ENCODE results near the gene SFXN5.
"Not testable (repeated sequence)": the region's sequence is repeated elsewhere in the genome, so short reads cannot be mapped to it uniquely, and the experiment has no call there.

SFXN5 gene

DNA sequence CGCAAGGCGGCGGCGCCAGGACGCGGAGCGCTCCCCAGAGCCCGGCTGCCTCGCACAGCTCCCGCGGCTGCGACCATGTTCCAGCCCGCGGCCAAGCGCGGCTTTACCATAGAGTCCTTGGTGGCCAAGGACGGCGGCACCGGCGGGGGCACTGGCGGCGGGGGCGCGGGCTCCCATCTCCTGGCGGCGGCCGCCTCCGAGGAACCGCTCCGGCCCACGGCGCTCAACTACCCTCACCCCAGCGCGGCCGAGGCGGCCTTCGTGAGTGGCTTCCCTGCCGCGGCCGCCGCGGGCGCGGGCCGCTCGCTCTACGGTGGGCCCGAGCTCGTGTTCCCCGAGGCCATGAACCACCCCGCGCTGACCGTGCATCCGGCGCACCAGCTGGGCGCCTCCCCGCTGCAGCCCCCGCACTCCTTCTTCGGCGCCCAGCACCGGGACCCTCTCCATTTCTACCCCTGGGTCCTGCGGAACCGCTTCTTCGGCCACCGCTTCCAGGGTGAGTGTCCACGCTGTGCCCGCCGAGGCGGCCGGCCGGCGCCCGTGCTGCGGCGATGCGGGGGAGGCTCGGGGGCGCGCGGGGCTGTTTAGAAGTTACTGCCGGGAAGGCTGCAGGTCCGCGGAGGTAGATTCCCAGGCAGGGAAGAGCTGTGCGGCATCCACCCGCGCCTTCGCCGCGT, 153.5 kb downstream of the SFXN5 start:
- no peak for DNase-seq

DNA sequence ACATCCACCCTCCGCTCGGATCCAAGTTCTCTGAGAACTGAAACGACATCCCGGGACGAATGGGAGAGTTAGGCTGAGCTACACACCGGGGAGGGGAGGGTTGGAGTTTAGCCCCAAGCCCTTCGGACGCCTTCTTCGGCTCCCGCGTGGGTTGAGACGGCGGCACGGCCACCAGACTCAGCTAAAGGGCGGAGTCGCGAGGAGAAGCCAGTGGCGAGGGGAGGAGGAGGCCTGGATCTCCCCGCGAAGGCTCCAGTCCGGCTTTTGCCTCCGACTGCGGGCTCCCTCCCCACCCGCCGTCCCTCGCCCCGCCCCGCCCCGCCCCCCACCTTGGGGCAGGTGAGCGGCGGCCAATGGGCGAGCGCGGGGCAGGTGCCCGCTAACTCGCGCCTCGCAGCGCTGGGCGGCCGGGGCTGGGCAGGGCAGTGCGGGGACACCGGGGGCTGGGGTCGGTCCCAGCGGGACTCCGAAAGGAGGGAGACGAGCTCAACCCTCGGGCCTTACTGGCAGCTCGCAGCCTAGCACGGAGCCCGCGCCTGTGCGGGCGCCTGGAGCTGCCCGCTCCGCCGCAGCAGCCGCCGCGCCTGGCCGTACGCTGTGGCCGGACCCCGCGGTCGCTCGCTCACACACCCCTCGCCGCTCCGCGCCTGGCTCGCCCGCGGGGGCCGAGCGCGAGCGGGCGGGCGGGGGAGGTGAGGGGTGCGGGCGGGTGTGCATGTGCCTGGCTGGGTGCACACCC, 154.2 kb downstream of the SFXN5 start, which contains the start of gene EMX1:
Gene EMX1 (plus strand): TSS at position 382 of the 739 bp plus-strand sequence. CDS start 334 bp downstream, at position 716.
- peak; percentile 27 for DNase-seq

DNA sequence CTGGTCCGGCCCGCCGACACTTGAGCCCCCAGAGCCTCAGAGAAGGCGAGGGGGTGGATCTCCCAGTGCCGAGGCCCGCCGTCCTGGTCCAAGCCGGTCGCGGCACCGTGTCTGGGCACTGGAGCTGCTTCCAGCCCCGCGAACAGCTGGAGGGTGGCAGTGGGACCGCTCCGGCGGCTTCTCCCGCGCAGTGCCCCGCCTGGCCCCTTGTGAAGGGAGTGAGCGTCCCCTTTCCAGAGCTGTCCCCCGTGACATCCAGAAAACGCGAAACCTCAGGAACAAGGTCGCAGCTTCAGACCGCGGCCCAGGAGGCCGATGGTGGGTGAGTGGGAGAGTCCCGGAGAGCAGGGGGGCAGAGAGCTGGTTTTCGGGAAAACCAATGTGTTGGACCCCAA, 154.8 kb downstream of the SFXN5 start:
- no peak for DNase-seq

DNA sequence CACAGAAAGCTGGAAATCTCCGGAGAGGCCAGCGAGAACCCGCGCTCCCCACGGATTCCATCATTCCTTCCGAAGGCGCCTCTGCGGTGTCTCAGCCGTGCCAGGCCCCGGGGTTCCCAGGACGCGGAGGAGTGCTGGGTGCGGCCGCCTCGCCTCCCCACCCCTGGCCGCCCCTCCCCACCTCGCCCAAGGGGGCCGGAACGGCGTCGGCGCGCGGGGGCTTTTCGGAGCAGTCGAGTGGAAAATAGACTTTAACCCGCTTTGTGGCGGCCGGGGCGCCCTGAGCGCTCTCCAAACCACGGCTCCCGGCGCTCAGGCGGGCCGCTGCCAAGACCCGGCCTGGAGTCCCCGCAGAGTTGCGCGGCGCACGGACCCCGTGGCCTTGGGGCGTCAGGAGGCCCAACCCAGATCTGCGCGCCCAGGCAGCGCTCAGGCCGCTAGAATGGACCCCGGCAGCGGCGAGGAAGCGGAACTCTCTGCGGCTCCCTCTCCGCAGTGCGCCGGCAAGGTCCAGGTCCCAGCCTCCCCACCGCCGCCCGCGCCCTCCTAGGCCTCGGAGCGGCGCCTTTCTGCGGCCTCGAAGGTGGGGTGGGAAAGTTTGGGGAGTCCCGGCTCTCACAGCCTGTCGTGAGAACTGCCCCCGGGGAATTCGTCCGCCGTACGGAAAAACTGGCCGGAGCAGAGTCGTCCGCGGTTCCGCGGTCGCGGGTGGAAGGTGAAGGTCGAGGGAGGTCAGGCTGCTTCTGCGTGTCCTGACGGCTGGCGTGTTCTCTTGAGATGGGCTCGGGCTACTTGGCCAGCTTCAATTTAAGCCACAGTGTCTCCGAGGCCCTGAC, 155.4 kb downstream of the SFXN5 start:
- no peak for DNase-seq

DNA sequence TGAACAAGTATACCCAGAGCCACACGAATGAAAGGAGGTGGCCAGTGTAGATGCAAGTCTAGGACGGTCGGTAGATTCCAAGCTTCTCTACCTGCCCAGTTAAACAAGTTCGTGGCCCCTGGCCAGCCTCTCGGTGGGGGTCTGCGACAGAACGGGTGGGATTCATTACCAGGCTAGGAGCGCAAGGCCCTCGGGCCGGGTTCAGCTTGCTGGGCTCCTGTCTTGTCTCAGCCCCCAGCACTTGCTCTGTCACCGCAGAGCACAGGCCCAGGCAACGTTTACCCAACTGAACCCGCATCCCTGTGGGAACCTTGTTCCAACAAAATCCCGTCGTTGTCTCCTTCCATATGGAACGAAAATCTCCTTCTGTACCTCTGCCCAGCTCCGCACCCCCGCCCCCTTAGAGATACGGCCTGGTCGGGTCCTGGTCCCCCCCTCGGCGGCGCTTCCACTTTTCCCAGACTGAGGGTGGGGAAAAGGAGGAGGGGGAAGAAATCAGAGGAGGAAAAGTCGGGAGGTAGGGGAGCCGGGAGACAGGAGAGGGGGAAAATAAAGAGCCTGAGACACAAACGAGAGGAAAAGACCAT, 156.1 kb downstream of the SFXN5 start:
- DNase-seq, result no peak

DNA sequence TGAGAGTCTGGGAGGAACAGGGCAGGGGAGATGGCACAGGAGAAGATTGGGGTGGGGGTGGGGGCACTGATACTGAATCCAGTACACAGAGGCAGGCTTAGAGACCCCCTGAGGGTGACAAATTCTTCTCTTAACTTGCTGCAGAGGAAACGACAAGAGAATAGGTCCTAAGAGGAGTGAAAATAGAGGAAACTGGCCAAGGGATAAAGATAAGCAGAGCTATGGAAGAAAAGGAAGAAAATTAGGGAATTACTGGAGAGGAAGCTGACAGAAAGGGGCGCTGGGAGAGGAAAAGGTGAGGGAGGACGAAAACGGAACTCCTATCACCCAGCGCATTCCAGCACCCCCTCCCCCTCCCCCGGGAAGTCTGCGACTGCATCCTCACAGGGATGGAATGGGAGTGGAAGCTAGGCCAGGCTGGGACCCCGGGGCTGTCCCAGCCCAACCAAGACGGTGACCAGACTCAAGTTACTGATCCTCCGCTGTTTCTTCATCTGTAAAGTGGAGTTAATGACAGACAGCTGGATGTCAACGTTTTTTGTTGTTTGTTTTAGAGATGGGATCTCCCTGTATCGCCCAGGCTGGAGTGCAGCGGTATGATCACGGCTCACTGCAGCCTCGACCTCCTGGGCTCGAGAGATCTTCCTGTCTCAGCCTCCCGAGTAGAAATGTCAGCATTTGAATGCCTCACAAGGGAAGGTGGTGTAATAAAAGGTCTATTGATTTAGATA, 156.8 kb downstream of the SFXN5 start:
- DNase-seq, result no peak

DNA sequence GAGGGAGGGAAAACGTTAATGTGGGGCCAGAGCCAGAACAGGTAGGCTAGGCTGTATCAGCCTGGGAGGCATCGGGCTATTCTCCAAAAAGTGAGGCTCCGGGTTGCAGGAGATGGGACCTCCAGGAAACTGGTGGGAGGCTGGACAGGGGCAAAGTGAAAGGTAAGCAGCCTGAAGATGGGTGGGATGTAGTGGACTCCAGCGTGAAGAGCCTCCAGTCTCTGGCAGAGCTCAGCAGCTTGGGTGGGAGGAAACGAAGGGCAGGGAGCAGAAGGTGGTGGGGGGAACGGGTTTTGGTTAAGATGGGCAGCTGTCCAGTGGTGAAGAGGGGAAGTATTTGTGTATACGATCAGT, 157.3 kb downstream of the SFXN5 start:
- no peak for DNase-seq

DNA sequence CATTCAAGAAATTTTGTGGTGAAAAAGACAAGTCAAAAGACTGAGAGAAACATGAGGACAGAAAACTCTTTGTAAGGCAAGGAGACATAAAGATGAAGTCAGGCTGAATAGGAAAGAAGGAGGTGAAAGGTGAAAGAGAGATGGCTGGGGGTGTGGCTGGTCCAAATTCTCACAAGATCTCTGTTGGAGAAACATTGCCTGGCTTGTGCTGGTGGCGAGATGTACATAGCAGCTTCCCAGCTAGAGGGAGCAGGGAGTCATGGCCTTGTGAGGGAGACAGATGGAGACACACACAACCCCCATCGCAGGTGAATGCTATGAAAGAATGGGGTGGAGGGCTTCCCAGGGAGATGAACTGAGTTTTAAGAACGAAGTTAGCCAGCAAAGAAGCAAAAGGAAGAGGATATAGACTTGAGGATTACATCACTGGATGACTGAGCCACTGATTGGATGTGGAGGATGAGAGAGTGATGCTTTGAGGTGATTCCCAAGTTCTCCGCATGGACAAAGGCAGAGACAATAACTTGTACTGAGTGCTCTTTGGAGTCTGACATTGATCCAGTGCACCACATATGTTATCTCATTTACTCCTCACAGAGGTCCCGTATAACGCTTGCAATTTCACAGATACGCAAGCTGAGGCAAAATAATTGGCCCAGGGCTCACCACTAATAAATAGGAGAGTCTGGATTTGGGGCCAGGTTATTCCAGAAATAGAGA, 157.9 kb downstream of the SFXN5 start:
- no peak for DNase-seq

DNA sequence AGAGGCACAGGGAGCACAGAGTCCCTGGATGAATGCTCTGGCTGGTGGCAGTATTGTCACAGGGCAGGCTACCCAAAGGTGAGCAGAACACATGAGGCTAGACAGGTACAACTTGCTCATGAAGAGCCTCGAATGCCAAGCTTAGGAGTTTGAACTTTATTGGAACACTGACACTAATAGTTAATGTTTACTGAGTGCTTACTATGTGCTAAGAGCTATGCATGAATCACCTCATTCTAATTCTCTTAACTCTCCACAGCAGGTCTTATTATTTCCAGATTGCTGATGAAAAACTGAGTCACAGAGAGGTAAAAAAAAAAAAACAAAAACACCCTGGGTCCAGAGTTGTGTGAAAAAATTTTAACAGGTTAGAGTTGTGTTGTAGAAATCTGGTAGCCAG, 160.3 kb downstream of the SFXN5 start:
- no peak for DNase-seq

DNA sequence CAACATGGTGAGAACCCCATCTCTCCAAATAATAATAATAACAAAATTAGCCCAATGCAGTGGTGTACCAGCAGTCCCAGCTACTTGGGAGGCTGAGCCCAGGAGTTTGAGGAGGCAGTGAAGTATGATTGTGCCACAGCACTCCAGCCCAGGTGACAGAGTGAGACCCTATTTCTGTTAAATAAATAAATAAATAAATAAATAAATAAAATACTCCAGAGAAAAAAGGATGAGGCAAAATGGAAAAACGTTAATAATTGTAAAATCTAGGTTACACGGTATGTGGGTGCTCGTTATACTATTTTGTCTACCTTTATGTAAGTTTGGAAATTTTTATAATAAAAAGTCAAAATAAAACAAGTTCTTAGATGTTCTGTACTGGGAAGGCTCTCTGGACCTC, 162.8 kb downstream of the SFXN5 start:
- no peak for DNase-seq

DNA sequence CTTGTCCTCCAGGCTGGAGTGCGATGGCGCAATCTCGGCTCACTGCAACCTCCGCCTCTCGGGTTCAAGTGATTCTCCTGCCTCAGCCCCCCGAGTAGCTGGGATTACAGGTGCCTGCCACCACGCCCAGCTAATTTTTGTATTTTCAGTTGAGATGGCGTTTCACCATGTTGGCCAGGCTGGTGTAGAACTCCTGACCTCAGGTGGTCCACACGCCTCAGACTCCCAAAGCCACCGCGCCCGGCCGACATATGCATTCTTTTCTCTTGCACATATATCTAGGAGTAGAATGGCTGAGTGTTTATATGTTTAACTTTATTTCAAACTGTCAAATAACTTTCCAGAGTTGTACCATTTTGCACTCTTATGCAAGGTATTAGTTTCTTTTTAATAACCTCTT, 164.1 kb downstream of the SFXN5 start:
- not testable (repeated sequence) for DNase-seq

DNA sequence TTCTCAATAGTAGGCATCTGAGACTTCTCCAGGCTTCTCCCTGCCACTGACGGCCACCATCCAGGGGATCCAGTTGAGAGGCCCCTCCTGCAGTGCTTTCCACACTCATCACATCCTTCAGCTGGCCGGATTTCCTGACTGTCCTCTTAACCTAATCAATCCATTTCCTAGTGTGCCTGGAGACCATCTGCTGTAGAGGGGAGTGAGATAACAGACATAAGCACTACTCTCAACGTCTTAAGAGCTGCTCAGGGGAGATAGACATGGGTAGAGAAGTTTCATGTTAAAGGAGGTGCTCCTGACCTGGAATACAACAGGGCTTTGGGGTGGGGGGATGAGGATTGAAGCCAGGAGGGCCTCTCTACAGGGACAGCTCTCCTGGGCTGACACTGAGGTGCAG, 170.1 kb downstream of the SFXN5 start:
- no peak for DNase-seq

DNA sequence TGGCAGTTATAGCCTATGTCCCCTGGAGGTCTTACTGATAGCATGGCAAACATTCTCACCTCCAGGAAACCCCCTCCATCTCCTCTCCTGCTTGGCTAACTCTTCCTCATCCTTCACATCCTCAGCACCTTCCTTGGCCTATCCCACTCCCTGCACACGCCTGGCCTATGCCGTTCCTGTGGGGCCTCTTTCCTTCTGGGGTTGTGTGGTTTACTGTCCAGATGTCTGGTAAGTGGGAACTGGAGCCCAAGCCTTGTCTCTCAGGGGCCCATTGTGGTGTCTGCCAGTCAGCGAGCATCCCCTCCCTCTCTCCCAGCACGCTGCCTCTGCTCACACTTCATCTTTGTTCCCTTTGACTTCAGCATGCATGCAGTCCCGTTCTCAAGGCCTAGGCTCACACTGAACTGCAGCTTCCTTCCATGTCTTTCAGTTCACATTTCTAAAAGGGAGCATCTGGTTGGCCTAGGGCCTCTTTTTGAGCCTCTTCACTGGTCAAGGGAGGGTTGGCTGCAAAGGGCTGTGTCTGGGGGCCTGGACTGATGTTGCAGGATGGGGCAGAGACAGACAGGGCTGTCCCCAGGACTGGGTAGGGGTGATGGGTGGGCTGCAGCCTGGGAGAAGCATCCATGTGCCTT, 171.2 kb downstream of the SFXN5 start:
- DNase-seq, result no peak

DNA sequence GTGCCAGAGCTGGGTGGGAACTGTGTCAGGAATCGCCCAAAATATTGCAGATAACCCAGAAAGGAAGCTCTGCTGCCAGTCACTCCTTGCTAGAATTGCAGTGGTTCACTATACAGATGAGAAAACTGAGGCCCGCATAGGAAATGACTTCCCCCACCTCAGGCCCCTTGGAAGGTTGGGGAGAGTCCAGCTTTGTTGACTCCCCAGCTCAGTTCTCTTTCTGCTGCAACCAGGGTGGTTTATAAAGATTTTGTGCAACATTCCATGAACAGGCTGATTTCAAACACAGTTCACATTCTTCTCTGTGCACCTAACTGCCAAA, 173.0 kb downstream of the SFXN5 start:
- DNase-seq, result no peak

DNA sequence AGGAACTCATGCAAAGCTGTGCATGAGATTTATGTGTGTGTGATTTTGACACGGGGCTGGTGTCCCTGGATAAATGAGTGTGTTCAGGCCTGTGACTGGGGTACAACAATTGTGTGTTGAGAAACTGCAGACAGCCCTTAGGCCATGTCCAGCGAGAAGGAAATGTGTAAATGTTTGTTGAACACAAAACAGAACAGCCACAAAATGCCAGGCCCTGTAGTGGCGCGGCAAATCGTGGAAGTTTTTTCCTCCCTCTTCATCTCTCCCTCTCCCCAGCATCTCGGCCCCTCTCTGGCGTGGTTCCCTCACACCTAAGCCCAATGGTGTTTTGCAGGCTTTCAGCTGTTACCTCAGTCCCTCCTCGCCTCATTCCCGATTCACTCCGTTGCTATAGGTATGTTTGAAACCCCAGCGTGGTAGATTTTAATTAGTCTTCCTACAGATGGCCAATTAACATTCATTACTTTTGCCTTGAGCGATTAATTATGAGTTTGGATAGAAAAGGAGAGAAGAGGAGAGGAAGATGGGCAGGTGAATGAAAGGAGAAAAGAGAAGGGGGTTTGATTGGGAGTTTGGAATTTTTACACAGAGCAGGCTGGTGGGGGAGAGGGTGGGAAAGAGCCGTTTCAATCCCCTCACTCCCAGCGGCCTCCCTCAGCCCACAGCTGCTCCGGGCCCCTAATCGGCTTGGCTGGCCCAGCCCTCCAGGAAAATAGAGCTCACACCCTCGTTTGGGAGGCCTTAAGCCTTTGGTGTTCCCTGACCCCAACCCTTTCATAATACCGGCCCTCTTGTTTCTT, 173.5 kb downstream of the SFXN5 start:
- no peak for DNase-seq

DNA sequence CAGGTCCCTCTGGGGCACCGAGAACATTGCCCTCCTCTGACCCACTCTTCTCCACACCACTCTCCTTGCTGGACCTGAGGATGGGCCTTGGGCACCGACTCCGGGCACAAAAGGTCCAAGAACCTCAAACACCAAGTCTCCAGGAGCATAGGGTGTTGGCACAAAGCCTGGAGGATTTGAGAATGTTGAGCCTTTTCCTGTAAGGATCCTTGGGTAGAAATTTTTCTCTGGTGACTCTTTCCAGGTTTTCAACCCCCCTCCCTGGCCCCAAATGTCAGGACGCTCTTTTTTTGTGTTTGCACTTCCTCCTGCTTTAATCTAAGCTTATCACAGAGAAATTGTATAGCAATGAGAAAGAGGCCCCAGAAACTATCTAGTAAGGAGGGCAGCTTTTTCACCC, 175.1 kb downstream of the SFXN5 start:
- no peak for DNase-seq

DNA sequence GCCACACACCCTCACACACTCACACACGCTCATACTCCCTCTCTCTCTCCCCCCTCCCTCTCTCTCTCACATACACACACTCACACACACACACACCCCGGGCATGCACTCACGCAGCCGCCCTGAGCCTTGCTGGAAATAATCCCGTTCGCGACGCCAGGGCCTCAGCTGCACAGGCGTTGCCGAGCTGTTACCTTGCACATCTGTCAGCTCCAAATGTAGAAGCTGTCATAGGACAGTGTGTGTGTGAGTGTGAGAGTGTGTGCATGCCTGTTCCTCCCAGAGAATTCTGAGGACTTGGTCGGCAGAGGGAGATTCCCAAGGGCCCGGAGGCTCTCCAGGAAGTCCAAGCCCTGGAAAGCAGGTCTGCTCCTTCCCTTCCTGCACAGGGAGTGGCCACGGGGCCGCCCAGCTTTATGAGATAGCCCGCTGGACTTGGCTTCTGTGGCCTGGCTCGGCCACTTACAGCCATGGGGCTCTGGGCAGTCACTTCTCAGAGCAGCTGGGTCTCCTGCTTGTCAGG, 175.7 kb downstream of the SFXN5 start:
- DNase-seq, result no peak

DNA sequence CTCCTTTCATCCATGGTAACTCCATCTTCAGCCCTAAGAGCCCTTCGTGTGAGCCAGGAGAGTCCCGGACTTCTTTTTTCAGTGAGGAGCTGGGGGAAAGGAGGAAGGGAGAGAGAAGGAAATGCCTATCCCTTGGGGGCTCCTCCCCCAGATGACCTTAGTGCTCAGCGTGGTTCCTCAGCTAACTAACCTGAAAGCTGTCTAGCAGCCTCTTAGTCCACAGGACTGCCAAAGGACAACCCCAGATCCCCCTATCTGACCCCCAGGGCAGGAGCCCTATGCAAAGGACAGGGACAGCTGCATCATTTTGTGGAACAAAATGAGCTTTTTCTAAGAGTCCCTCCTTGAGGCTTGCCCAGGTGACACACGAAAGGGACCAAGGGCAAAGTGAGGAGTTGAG, 176.4 kb downstream of the SFXN5 start:
- no peak for DNase-seq

DNA sequence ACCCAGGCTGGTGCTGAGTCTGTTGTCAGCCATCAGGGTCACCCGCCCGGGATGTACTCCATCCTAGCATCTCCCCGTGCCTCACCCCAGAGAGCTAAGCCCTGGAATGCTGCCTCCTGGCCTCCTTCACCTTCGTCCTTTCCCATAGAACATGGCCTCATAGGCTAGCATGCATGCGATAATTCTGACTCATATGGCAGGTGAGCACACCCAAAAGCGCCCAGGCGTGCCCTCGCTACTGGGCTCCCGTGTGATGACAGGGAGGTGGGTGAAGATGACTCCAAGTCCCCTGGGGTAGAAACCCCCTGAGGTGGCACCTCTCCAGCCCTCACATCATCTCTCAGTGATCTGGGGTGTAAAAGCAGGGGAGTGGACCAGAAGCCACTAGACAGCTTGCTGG, 177.0 kb downstream of the SFXN5 start:
- DNase-seq, result no peak

DNA sequence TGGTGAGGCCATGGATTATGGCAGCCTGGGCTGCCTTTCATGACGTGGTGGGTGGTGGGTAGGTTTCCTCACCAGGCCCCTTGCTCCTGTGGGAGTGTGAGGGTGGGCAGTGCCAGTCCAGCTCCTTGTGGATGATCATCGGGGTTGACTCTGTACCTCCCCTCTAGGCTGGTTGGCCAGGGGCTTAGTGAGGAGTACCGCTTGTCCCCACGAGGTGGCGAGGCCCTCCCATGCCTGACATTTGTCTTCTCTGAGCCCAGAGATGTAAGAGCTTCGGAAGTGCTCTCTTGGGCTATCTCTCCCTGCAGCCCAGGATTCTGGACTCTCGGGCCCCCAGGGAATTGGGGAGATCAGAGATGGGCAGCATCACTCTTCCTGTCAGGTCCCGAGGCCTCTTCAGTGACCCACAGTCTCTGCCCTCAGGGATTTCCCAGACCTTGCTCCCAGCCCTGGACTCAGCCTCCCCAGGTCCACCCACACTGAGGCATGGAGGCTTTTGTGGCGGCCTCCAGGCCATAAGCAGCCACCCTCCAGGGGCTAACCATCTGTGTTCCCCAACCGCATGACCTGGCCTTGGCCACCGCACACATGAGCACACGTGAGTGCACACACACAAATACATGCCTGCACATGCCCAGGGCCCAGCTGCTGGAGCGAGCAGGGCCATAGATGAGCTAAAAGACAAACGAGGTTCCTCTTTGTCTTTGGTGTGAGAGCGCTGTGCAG, 177.8 kb downstream of the SFXN5 start:
- DNase-seq, result no peak

All from NCI-H1436 treated with DMSO at 0.1 percent for 48 hours (cell line).